ENCODE measurements around the gene SERBP1.

Gene SERBP1

GRCh38 chr1:67405473-67406245, 24.5 kb downstream of the SERBP1 start:
- no peak for DNase-seq (ENCODE audit: low read depth)

DNA sequence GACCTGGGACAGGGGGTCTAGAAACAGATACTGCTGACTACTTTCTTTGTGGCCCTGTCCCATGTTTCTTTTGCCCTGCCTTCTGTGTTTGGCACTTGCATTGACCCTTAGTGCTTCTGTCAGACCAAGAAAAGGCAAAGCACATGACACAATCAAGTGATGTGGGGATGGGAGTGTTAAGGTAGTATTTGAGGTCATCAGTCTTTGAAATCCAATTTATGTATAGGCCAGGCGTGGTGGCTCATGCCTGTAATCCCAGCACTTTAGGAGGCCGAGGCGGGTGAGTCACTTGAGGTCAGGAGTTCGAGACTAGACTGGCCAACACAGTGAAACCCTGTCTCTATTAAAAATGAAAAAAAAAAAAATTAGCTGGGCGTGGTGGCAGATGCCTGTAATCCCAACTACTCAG, 26.0 kb downstream of the SERBP1 start:
- DNase-seq (ENCODE audit: low read depth) = peak; percentile 76

GRCh38 chr1:67401443-67401842, 28.8 kb downstream of the SERBP1 start:
- DNase-seq (ENCODE audit: low read depth) = no peak

DNA sequence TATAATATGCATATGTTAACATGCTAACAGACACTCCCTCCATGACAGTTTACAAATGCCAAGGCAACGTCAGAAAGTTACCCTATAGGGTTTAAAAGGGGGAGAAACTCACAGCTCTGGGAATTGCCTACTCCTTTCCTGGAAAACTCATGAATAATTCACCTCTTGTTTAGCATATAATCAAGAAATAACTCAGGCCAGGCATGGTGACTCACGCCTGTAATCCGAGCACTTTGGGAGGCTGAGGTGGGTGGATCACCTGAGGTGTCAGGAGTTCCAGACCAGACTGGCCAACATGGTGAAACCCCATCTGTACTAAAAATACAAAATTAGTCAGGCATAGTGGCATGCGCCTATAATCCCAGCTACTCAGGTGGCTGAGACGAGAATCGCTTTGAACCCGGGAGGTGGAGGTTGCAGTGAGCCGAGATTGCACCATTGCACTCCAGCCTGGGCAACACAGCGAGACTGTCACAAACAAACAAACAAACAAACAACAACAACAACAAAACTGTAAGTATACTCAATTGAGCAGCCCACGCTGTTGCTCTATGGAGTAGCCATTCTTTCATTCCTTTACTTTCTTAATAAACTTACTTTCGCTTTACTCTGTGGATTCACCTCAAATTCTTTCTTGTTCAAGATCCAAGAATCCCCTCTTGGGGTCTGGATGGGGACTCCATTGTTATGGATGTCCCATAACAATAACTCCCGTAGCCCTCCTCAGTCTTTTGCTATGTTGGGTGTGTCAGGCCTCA, 30.0 kb downstream of the SERBP1 start:
- peak; percentile 62 for DNase-seq (ENCODE audit: low read depth)

GRCh38 chr1:67399199-67399993, 30.8 kb downstream of the SERBP1 start:
- no peak for DNase-seq (ENCODE audit: low read depth)

GRCh38 chr1:67394548-67394947, 35.7 kb downstream of the SERBP1 start:
- DNase-seq (ENCODE audit: low read depth) = no peak

GRCh38 chr1:67393737-67394136, 36.5 kb downstream of the SERBP1 start:
- no peak for DNase-seq (ENCODE audit: low read depth)

- no peak for DNase-seq (ENCODE audit: low read depth)
Observed at GRCh38 chr1:67393240-67393639, 37.0 kb downstream of the SERBP1 start.

DNA sequence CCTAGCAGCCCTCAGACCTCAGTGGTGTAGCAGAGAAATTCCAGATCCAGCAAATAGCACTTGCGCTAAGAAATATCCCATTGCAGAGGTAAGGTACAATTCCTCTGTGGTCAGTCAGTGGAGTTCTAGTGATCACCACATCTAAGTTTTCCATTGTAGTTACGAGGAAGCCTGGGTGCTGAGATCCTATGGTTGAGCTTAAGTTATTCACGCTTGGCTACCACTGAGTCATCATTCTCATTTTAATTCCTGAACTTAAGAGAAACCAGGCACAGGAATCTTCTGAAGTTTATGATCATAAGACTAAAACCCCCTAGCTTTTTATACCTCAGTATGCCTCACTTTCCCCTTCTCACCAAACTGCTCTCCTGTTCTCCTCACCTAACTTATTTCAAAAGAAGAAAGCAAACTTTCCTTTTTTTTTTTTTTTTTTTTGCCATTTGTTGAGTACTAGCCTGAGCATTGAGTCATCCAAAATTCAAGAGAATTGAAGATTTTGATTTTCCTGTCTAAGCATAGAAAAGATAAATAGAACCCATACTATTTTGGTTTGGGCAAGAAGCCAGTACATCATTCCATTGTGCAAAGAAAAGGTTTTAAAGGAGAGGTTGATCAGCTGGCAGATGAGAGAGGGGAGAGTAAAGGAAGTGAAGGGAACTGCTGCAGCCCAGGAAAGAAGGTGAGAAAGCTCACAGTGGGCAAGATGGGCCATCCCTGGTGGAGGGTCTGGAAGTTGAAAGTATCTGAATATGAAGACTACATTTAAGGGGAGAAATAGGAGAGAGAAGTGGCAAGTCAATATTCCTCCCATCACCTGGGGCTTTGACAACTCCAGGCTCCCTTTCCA, 39.9 kb downstream of the SERBP1 start:
- peak; percentile 60 for DNase-seq (ENCODE audit: low read depth)

DNA sequence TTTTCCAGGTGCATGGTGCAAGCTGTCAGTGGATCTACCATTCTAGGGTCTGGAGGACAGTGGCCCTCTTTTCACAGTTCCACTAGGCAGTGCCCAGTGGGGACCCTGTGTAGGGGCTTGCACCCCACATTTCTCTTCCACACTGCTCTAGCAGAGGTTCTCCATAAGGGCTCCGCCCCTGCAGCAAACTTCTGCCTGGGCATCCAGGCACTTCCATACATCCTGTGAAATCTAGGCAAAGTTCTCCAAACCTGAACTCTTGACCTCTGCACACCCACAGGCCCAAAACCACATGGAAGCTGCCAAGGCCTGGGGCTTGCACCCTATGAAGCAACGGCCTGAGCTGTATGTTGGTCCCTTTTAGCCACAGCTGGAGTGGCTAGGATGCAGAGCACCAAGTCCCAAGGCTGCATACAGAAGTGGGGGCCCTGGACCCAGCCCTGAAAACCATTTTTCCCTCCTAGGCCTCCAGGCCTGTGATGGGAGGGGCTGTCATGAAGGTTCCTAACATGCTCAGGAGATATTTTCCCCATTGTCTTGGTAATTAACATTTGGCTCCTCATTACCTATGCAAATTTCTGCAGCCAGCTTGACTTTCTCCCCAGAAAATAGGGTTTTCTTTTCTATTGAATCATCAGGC, 46.1 kb downstream of the SERBP1 start:
- DNase-seq (ENCODE audit: low read depth) = no peak

DNA sequence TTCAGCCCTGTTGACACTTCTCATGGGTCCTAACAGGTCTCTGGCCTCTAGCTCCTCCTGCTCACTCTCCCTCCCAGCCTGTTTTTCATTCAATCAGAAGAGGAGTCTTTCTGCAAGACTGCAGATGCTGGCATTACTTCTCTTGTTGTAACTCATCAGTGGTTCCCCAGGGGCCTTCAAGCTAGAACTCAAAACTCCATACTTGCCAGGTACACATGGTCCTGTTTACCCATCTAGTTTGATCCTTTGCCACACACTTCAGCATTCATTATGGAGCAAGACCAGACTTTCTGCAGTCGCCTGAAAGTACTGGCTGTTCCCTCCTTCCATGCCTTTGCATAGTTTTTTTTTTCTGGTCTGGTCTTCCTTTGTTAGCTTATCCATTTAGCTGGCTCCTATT, 47.9 kb downstream of the SERBP1 start:
- DNase-seq (ENCODE audit: low read depth) = no peak

GRCh38 chr1:67381154-67381553, 49.0 kb downstream of the SERBP1 start:
- DNase-seq (ENCODE audit: low read depth) = no peak

GRCh38 chr1:67377253-67377652, 52.9 kb downstream of the SERBP1 start:
- no peak for DNase-seq (ENCODE audit: low read depth)

DNA sequence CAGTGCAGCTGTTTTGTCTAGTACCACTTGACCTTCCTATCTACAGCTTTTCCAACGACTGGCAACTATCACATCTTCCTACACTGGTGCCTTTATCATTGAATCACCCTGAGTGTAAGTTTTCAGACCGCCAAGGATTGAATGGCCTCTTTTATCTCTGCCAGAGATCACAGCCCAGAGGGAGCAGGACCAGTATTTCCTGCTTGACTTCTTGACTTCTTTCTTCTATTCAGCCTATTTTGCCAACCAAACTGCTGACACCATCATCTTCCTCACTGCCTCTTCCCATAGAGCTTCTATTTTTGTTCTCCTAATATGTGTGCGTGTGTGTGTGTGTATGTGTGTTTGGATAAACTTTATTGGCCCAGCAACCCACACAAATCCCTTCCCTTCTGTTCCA, 53.8 kb downstream of the SERBP1 start:
- no peak for DNase-seq (ENCODE audit: low read depth)

DNA sequence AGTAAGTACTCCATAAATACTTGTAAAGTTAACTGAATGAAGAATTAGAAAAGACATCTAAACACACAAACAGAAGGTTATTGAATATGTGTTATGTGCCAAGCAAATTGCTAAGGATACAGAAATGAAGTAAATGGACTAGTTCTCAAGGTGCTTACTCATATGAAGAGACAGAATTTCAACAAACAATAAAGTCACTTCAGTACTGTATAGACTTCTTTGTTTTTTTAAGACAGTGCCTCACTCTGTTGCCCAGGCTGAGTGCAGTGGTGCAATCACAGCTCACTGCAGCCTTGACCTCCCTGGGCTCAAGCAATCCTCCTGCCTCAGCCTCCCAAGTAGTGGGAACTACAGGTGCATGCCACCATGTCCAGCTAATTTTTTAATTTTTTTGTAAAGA, 57.3 kb downstream of the SERBP1 start:
- DNase-seq (ENCODE audit: low read depth) = no peak

DNA sequence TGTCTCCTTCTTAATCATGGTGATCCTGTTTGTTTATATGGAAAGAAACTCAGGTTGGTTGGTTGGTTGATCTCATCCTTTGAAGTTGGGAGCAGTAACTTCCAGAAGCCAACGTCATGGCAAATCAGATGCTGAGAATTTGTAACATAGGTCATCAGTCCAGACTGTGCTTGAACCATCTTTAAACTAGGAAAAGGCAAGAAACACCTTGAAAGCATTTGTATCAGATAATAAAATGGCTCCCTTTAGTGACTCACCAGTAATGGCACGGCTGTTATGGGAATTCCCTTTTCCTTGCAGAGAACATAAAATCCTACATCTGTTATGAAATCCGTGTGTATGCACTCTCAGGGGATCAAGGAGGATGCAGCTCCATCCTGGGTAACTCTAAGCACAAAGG, 58.1 kb downstream of the SERBP1 start:
- DNase-seq (ENCODE audit: low read depth) = peak; percentile 31

GRCh38 chr1:67371681-67372080, 58.5 kb downstream of the SERBP1 start:
- DNase-seq (ENCODE audit: low read depth) = peak; percentile 10

DNA sequence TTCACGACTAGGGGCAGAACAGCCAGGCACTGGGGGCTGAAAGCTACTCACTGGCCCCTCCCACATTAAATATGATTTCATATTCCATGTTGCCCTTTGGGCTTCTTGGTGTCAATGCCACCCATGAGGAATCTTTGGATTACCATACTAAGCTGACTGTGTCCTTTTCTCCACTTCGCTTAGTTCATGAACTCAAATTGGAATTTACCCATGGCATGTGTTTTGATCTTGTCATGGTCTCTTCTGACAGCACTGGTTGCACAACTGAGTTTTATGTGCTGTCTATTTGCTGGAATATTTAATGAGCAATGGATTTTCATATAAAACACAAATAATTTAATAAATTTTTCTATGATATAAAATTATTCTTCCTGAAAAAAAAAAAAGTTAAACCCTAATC, 59.2 kb downstream of the SERBP1 start:
- DNase-seq (ENCODE audit: low read depth) = no peak

DNA sequence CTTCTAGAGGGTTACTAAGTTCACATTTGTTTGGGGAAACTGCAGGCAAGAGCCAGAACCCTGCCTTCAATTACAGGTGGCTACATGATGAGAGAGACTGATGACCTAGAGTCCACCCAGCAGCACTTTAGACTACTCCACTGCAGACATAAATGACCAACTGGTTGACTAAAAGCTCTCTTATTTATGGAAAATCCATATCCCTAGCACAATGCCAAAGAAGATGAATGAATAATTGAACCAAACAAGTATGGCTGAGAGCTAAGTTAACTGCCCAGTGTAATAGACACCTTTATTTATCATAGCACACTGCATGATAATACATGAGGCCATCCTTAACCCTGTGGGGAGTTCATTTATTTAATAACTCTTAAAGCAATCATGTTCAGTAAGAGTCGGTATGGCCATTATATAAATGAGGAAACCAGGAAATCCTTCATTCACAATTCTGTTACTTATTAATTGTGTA, 62.1 kb downstream of the SERBP1 start:
- DNase-seq (ENCODE audit: low read depth) = no peak

DNA sequence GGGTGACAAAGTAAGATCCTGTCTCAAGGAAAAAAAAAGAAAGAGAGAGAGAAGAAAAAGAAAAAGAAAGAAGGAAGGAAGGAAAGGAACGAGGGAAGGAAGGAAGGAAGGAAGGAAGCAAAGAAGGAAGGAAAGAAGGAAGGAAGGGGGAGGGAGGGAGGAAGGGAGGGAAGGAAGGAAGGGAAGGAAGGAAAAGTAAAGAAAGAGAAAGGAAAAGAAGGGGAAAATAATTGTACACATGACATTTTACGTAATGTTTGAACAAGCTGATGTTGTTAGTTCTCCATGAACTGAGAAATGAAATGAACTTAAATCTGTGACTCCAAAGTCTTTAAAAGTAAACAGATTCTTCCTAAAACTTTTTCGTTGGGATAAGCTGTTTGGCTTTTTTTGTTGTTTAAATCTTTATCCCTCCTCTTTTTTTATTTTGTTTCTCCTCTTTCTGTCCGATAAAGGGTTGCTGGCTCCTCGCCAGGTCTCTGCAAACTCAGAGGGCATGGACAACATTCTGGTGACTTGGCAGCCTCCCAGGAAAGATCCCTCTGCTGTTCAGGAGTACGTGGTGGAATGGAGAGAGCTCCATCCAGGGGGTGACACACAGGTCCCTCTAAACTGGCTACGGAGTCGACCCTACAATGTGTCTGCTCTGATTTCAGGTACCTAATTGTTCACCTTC, 62.7 kb downstream of the SERBP1 start:
- peak; percentile 18 for DNase-seq (ENCODE audit: low read depth)

DNA sequence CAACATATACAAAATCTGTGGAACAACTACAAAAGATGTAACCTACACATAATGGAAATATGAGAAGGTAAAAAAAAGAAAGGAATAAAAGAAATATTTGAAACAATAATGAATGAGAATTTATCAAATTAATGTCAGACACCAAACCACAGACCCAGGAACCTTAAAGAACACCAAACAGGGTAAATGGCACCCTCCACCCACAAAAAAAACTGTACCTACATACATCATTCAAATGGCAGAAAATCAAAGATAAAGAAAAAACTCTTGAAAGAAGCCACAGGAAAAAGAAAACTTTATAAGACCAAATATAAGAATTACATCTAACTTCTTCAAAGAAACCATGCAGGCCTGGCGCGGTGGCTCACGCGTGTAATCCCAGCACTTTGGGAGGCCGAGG, 68.6 kb downstream of the SERBP1 start:
- DNase-seq (ENCODE audit: low read depth) = no peak
